Measurements from ENCODE around the gene WDR55. TPM values are rescaled to one million over a fixed set of nuclear protein-coding genes. Genes with fewer than 3 reads are reported as not detected.

WDR55 gene
- total and polyA plus RNA-seq, 11 donors = 9.6 to 19.3 (median 12.2) TPM

- peaks cover 0 to 7% (median 0%) of the 10 kb centered on the region in 12 donors for H3K9me3 ChIP-seq
- WGBS, 4 donors = 90 to 95% (median 92%) methylated on average over 6 of the region's 6 CpGs
- intact Hi-C loops (cut with DNase I) = no loop called here
- no peak overlapping the region for H3K4me3 ChIP-seq
- TF ChIP-seq POLR2A (IDR thresholded peaks at IDR 0.05) (no peak), CTCF (IDR thresholded peaks at IDR 0.05) (no peak)
- peaks cover 0 to 3% (median 0%) of the 10 kb centered on the region in 9 donors for H3K36me3 ChIP-seq
- H3K4me1 ChIP-seq = peaks cover 0 to 17% (median 10%) of the 10 kb centered on the region in 12 donors
- H3K27me3 ChIP-seq = no peaks in the 10 kb centered on the region
- DNase-seq (no peak), ATAC-seq (no peak)
- no peak overlapping the region for H3K27ac ChIP-seq
Observed at GRCh38 chr5:140627972-140628371, 36.7 kb upstream of the WDR55 start.

- 42 to 84% (median 63%) methylated on average over 1 of the region's 1 CpG for WGBS, 4 donors
- no peaks in the 10 kb centered on the region for H3K27me3 ChIP-seq
- peaks cover 0 to 22% (median 15%) of the 10 kb centered on the region in 12 donors for H3K4me1 ChIP-seq
- peaks cover 0 to 3% (median 0%) of the 10 kb centered on the region in 9 donors for H3K36me3 ChIP-seq
- DNase-seq (no peak), ATAC-seq (no peak)
- intact Hi-C loops (cut with DNase I) = no loop called here
- no peak overlapping the region for H3K27ac ChIP-seq
- H3K9me3 ChIP-seq = peaks cover 0 to 7% (median 0%) of the 10 kb centered on the region in 12 donors
- no peak for TF ChIP-seq POLR2A (IDR thresholded peaks at IDR 0.05)
- no peak for TF ChIP-seq CTCF (IDR thresholded peaks at IDR 0.05)
- peak overlapping the region in 1 of 12 donors; percentile 66 for H3K4me3 ChIP-seq
Observed at GRCh38 chr5:140628711-140629110, 36.0 kb upstream of the WDR55 start.

GRCh38 chr5:140630292-140631035 is 34.2 kb upstream of the WDR55 start:
- peaks cover 0 to 7% (median 0%) of the 10 kb centered on the region in 12 donors for H3K9me3 ChIP-seq
- H3K4me1 ChIP-seq = peaks cover 0 to 34% (median 16%) of the 10 kb centered on the region in 12 donors
- DNase-seq = no peak
- intact Hi-C loops (cut with DNase I) = loop anchor here in 5 of 10 donors (5.0 to 10.0 kb wide), 3 partner anchors 68 to 256 kb away; partner anchors contain the start of genes ANKHD1 (in 1 of the 5), APBB3 (in 1 of the 5) and SLC35A4 (in 1 of the 5)
- H3K27me3 ChIP-seq = no peaks in the 10 kb centered on the region
- ATAC-seq = no peak
- H3K4me3 ChIP-seq = peak overlapping the region in 8 of 12 donors; percentile 8 to 67 (median 61)
- H3K27ac ChIP-seq = peak overlapping the region in 8 of 12 donors; percentile 11 to 95 (median 72)
- peaks cover 0 to 3% (median 0%) of the 10 kb centered on the region in 9 donors for H3K36me3 ChIP-seq
- TF ChIP-seq CTCF (IDR thresholded peaks at IDR 0.05) (no peak), POLR2A (IDR thresholded peaks at IDR 0.05) (no peak)
- WGBS, 4 donors = 68 to 76% (median 71%) methylated on average over 2 of the region's 2 CpGs

- no peak for TF ChIP-seq POLR2A (IDR thresholded peaks at IDR 0.05)
- no peak for TF ChIP-seq CTCF (IDR thresholded peaks at IDR 0.05)
- intact Hi-C loops (cut with DNase I) = loop anchor here in 5 of 10 donors (5.0 to 10.0 kb wide), 3 partner anchors 69 to 256 kb away; partner anchors contain the start of genes ANKHD1 (in 1 of the 5), APBB3 (in 1 of the 5) and SLC35A4 (in 1 of the 5)
- Histone ChIP-seq H3K27ac (peak overlapping the region in 7 of 12 donors; percentile 64 to 95 (median 73)), H3K27me3 (no peaks in the 10 kb centered on the region), H3K36me3 (peaks cover 0 to 3% (median 0%) of the 10 kb centered on the region in 9 donors), H3K4me3 (peak overlapping the region in 9 of 12 donors; percentile 54 to 67 (median 61)), H3K9me3 (peaks cover 0 to 7% (median 0%) of the 10 kb centered on the region in 12 donors), H3K4me1 (peaks cover 0 to 34% (median 16%) of the 10 kb centered on the region in 12 donors)
- WGBS, 4 donors = 88 to 95% (median 93%) methylated on average over 4 of the region's 4 CpGs
- ATAC-seq (peak in 1 of 4 donors; percentile 37), DNase-seq (no peak)
Observed at GRCh38 chr5:140631036-140631417, 33.7 kb upstream of the WDR55 start.
